Spleen (tissue), 11 donors: ENCODE data around the gene ZFP57. TPM values are rescaled to one million over a fixed set of nuclear protein-coding genes. Genes with fewer than 3 reads are reported as not detected.
A peak's percentile ranks its signal among the peaks of the same experiment; 100 is the strongest.

Experiments
- DNase-seq: peaks from one replicate; pipeline ENCODE4 v3.0.0-alpha.2; 2020
- H3K27ac ChIP-seq, 8 donors: fragments of 200-600 bp; sonication (generic) in 7 of 8; 1 replicate in 4 of 8; 2 replicates in 4 of 8; pipeline versions ENCODE4 v1.5.0 to v1.8.0; 2016 to 2021; ENCODE audit warnings: inconsistent platforms in 4 of 8, mild to moderate bottlenecking in 4 of 8, moderate library complexity in 1 of 8
- H3K27me3 ChIP-seq, 7 donors: fragments of 200-600 bp; sonication (generic) in 6 of 7; replicated peaks in 1 of 7; 1 replicate in 4 of 7; 2 replicates in 3 of 7; pipeline versions ENCODE4 v1.5.0 to v1.8.0; 2016 to 2021; ENCODE audit warnings: inconsistent platforms in 3 of 7, mild to moderate bottlenecking in 1 of 7
- H3K36me3 ChIP-seq, 6 donors: fragments of 200-600 bp; sonication (generic) in 5 of 6; 1 replicate in 4 of 6; 2 replicates in 2 of 6; pipeline versions ENCODE4 v1.5.0 to v1.8.0; 2016 to 2021; ENCODE audit warnings: inconsistent platforms in 2 of 6
- H3K4me1 ChIP-seq, 6 donors: fragments of 200-600 bp; sonication (generic) in 5 of 6; 1 replicate in 3 of 6; 2 replicates in 3 of 6; pipeline versions ENCODE4 v1.5.0 to v1.8.0; 2016 to 2021; ENCODE audit warnings: inconsistent platforms in 3 of 6
- H3K4me3 ChIP-seq, 8 donors: fragments of 200-600 bp; sonication (generic) in 7 of 8; 1 replicate in 4 of 8; 2 replicates in 4 of 8; pipeline versions ENCODE4 v1.5.0 to v1.8.0; 2016 to 2021; ENCODE audit warnings: inconsistent platforms in 4 of 8, mild to moderate bottlenecking in 4 of 8, moderate library complexity in 2 of 8
- H3K9me3 ChIP-seq, 8 donors: fragments of 200-600 bp; sonication (generic) in 7 of 8; 1 replicate in 4 of 8; 2 replicates in 4 of 8; pipeline versions ENCODE4 v1.5.0 to v1.8.0; 2016 to 2021; ENCODE audit warnings: inconsistent platforms in 4 of 8
- POLR2A ChIP-seq, 3 donors: fragments of 450-650 bp; IDR thresholded peaks; one replicate each; pipeline ENCODE4 v1.5.1; 2017; ENCODE audit warnings: antibody characterized with exemption in 3 of 3, mild to moderate bottlenecking in 1 of 3
- POLR2AphosphoS5 ChIP-seq, 3 donors: sonication (generic); formaldehyde crosslinking; IDR thresholded peaks; one replicate each; pipeline ENCODE4 v1.5.1; 2017; ENCODE audit warnings: antibody characterized with exemption in 3 of 3
- WGBS, 5 donors: extraction: QIAGEN DNeasy Blood & Tissue Kit in 3 of 5; methylation state at CpG; one replicate each; pipeline versions ENCODE4 v1.1.5 to v1.1.7; 2013 to 2018; 5-methylcytosine and 5-hydroxymethylcytosine counted together
- intact Hi-C: fragments of 100-400 bp; cut with DNase I; formaldehyde crosslinking; loops from one replicate; pipeline ENCODE4 v1.15.0; 2023; ENCODE audit warnings: low total_unique reads
- polyA plus RNA-seq, 3 donors: library from polyadenylated mRNA; stranded (reverse); fragments of 200-250 nt; gene quantifications; one replicate each; pipeline ENCODE4 v1.2.1, GENCODE V29; 2013
- small RNA-seq, 4 donors: library from RNA; depleted of rRNA; stranded (forward); fragments of <200 nt; gene quantifications; one replicate each; pipeline ENCODE3, GENCODE V24; 2016
- total RNA-seq, 7 donors: library from RNA; depleted of rRNA in 3 of 7; stranded (reverse); fragments of >200 nt in 3 of 7; fragmentation: NEBNext Ultra II Directional in 4 of 7; extraction: Animal tissue kit (Norgen Biotek cat#: 25700) in 4 of 7; gene quantifications; one replicate each; pipeline versions ENCODE4 v1.1.0 to v1.2.1, GENCODE V29; 2016 to 2021
- TF ChIP-seq, protein P1 (sequence below), 11 experiments: fragments of 200-600 bp in 7 of 11; fragments of 450-650 bp in 4 of 11; sonication (generic) in 4 of 11; IDR thresholded peaks in 8 of 11; conservative IDR thresholded peaks in 3 of 11; 1 replicate in 7 of 11; 2 replicates in 4 of 11; pipeline versions ENCODE4 v1.4.0 to v1.8.0; 2016 to 2021; ENCODE audit warnings: antibody characterized with exemption in 11 of 11, inconsistent platforms in 4 of 11, mild to moderate bottlenecking in 1 of 11
- donor health status: healthy with polysubstance abuse.
- donor health status: DM: no; HTN: no; CAD: no; lungs with moderate emphysema.
- donor health status: DM: no; HTN: no; CAD: no.
- donor health status: Bipolar disorder and iron deficiency.
- donor health status: healthy.
- donor health status: DM: no; HTN: no; CAD: no.
- donor health status: DM: yes; HTN: yes; CAD: no.

The ZFP57 gene
- total and polyA plus RNA-seq, 10 donors: 0.37 to 6.8 (median 1.7) TPM; not detected in 6

DNA sequence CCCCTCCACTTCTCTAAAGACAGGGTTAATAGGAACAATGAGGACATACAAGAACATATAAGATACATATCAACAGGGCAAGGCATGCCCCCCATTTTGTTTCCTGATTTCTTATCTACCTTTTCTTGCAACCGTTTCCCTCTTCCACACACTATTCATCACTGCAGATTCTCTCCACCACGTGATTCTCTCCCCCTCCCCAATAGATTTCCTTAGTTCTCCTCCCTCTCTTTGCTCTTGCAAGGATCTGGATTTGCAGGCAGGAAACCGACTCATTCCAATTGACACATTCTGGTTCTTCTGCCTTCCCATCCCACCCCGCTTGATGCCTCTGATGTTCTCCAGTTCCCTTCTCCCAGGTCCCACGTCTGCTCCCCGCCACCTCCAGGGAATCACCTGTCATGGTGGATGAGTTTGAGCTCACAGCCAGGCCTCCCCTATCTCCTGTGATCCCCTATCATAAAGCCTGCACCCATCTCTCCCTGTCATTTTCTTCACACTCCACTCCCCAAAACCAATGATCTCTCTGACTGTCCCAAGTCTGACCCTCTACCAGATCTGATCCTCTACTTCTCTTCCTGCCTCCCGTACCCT, 55.5 kb downstream of the ZFP57 start:
- Histone ChIP-seq H3K27ac (peak overlapping the region in 4 of 8 donors; percentile 26 to 84 (median 60)), H3K36me3 (peaks cover 0 to 36% (median 18%) of the 10 kb centered on the region in 6 donors), H3K27me3 (peaks cover 0 to 22% (median 0%) of the 10 kb centered on the region in 7 donors), H3K4me3 (no peak overlapping the region), H3K9me3 (no peaks in the 10 kb centered on the region), H3K4me1 (peaks cover 9 to 58% (median 41%) of the 10 kb centered on the region in 6 donors)
- intact Hi-C loops: no loop called here
- DNase-seq: no peak
- 54 to 66% (median 61%) methylated on average over 7 of the region's 7 CpGs for WGBS, 5 donors
- TF ChIP-seq POLR2AphosphoS5 (IDR thresholded peaks at IDR 0.05) (no peak), POLR2A (IDR thresholded peaks at IDR 0.05) (no peak)
- TF ChIP-seq, protein P1, sequence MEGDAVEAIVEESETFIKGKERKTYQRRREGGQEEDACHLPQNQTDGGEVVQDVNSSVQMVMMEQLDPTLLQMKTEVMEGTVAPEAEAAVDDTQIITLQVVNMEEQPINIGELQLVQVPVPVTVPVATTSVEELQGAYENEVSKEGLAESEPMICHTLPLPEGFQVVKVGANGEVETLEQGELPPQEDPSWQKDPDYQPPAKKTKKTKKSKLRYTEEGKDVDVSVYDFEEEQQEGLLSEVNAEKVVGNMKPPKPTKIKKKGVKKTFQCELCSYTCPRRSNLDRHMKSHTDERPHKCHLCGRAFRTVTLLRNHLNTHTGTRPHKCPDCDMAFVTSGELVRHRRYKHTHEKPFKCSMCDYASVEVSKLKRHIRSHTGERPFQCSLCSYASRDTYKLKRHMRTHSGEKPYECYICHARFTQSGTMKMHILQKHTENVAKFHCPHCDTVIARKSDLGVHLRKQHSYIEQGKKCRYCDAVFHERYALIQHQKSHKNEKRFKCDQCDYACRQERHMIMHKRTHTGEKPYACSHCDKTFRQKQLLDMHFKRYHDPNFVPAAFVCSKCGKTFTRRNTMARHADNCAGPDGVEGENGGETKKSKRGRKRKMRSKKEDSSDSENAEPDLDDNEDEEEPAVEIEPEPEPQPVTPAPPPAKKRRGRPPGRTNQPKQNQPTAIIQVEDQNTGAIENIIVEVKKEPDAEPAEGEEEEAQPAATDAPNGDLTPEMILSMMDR (IDR thresholded peaks at IDR 0.05 in 8 of 11, conservative IDR thresholded peaks at IDR 0.05 in 3 of 11): no peak

GRCh38 chr6:29624520-29624961, 56.4 kb downstream of the ZFP57 start:
- intact Hi-C loops: no loop called here
- Histone ChIP-seq H3K36me3 (peaks cover 0 to 45% (median 23%) of the 10 kb centered on the region in 6 donors), H3K4me3 (no peak overlapping the region), H3K27ac (peak overlapping the region in 4 of 8 donors; percentile 7 to 84 (median 60)), H3K4me1 (peaks cover 9 to 55% (median 33%) of the 10 kb centered on the region in 6 donors), H3K9me3 (no peaks in the 10 kb centered on the region), H3K27me3 (peaks cover 0 to 17% (median 0%) of the 10 kb centered on the region in 7 donors)
- no peak for DNase-seq
- TF ChIP-seq POLR2AphosphoS5 (IDR thresholded peaks at IDR 0.05) (no peak), POLR2A (IDR thresholded peaks at IDR 0.05) (no peak)
- TF ChIP-seq, protein P1 (IDR thresholded peaks at IDR 0.05 in 8 of 11, conservative IDR thresholded peaks at IDR 0.05 in 3 of 11): no peak
- WGBS, 5 donors: 66 to 89% (median 75%) methylated on average over 3 of the region's 3 CpGs

Small RNA genes lying within 50 kb of the gene (small RNA-seq; reads per million reads assigned to genes)
- gene SUMO2P1: 0 to 0.06 (median 0) reads per million in 4 donors

Other genes starting within 250 kb of the ZFP57 start
- not detected for gene OR10C1, start 241.8 kb downstream of the ZFP57 start, total RNA-seq
- gene OR10C1, start 241.8 kb downstream of the ZFP57 start, polyA plus RNA-seq: not detected
- gene OR11A1, start 224.1 kb downstream of the ZFP57 start, total RNA-seq: not detected
- not detected for gene OR11A1, start 224.1 kb downstream of the ZFP57 start, polyA plus RNA-seq
- gene OR2H1, start 224.0 kb downstream of the ZFP57 start, total RNA-seq: not detected
- gene OR2H1, start 224.0 kb downstream of the ZFP57 start, polyA plus RNA-seq: not detected
- not detected for gene MAS1L, start 193.2 kb downstream of the ZFP57 start, total RNA-seq
- not detected for gene MAS1L, start 193.2 kb downstream of the ZFP57 start, polyA plus RNA-seq
- gene UBD, start 121.4 kb downstream of the ZFP57 start, total RNA-seq: 10 to 100 TPM; 10.8 to 64.3 (median 17.2) TPM
- gene UBD, start 121.4 kb downstream of the ZFP57 start, polyA plus RNA-seq: 100 to 1,000 TPM in 1 of 3 donors, 10 to 100 TPM in 2; 59.7 to 121 (median 62.1) TPM
- not detected for gene OR2H2, start 96.0 kb downstream of the ZFP57 start, total RNA-seq
- gene OR2H2, start 96.0 kb downstream of the ZFP57 start, polyA plus RNA-seq: not detected
- gene GABBR1, start 48.0 kb downstream of the ZFP57 start, total RNA-seq: 100 to 1,000 TPM in 1 of 7 donors, 10 to 100 TPM in 6; 52.8 to 122 (median 70.4) TPM
- 10 to 100 TPM; 13.8 to 45.4 (median 39.1) TPM for gene GABBR1, start 48.0 kb downstream of the ZFP57 start, polyA plus RNA-seq
- gene MOG, start 24.1 kb downstream of the ZFP57 start, total RNA-seq: not detected
- not detected for gene MOG, start 24.1 kb downstream of the ZFP57 start, polyA plus RNA-seq
- 100 to 1,000 TPM; 402 to 532 (median 496) TPM for gene HLA-F, start 42.3 kb upstream of the ZFP57 start, total RNA-seq
- 100 to 1,000 TPM; 501 to 663 (median 577) TPM for gene HLA-F, start 42.3 kb upstream of the ZFP57 start, polyA plus RNA-seq
- 1 to 10 TPM in 5 of 7 donors, under 1 TPM in 1, not detected in 1; 0.86 to 9.6 (median 2.0) TPM for gene HLA-G, start 146.7 kb upstream of the ZFP57 start, total RNA-seq
- under 1 TPM; 0.15 to 0.90 (median 0.46) TPM for gene HLA-G, start 146.7 kb upstream of the ZFP57 start, polyA plus RNA-seq